ENCODE results near the gene HRH2.

- no peak for TF ChIP-seq CTCF (IDR thresholded peaks at IDR 0.05)
- no peak for TF ChIP-seq POLR2A (IDR thresholded peaks at IDR 0.05)
Measured at GRCh38 chr5:175609526-175609925, 48.3 kb upstream of the HRH2 start.
